Measurements from ENCODE around the gene VGLL2. TPM values are rescaled to one million over a fixed set of nuclear protein-coding genes. Genes with fewer than 3 reads are reported as not detected.

The VGLL2 gene
- total RNA-seq, 6 experiments from 2014 or later: not detected

DNA sequence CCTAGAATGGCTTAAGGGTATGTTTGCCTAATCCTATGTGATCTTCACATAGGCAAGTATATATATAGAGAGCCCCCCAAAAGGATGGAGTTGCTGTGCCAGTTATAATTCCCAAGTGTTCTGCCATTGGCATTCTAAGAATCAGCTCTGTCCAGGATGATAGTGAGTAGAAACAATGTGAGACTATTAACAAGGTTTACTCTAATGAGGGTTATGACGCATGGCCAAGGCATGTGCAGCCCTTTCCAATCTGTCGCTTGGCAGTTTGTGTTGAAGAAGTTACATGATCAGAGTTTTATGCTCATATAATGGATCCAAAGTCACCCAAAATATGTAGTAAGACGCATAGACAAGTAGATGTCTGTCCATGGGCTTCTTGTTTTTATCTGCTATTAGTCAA is 33.6 kb downstream of the VGLL2 start:
- no peak for TF ChIP-seq CTCF (IDR thresholded peaks at IDR 0.05)
- Mint-ChIP-seq H3K27me3 (ENCODE audit: insufficient read depth) (no peaks in the 10 kb centered on the region; the same call in 1 of the 2 replicates), H3K27ac (no peak overlapping the region), H3K36me3 (ENCODE audit: low read depth) (no peaks in the 10 kb centered on the region), H3K9me3 (no peaks in the 10 kb centered on the region), H3K4me1 (ENCODE audit: low read depth) (no peaks in the 10 kb centered on the region), H3K4me3 (no peak overlapping the region)
- no peak for DNase-seq

DNA sequence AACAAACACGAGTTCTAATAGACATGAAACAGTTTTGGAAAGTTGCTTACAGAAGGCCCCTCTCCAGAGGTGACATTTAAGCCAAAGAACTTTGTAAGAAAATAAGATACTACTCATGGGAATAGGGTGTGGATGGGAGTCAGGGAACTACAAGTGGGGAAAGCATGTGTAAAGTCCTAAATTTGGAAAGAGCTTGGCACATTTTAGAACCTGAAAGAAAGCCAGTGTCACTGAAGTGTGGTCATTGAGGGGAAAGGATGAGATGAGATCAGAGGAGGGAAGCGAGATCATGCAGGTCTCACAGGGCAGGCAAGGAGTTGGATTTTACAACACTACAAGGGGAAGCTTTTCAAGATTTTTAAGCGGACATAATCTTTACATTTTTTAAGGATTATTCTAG is 38.0 kb downstream of the VGLL2 start:
- no peak for DNase-seq
- H3K4me1 Mint-ChIP-seq (ENCODE audit: low read depth): no peaks in the 10 kb centered on the region
- H3K9me3 Mint-ChIP-seq: no peaks in the 10 kb centered on the region
- H3K36me3 Mint-ChIP-seq (ENCODE audit: low read depth): no peaks in the 10 kb centered on the region
- no peak for TF ChIP-seq CTCF (IDR thresholded peaks at IDR 0.05)
- no peak overlapping the region for H3K4me3 Mint-ChIP-seq
- no peaks in the 10 kb centered on the region; the same call in 1 of the 2 replicates for H3K27me3 Mint-ChIP-seq (ENCODE audit: insufficient read depth)
- H3K27ac Mint-ChIP-seq: no peak overlapping the region

GRCh38 chr6:117304446-117304845 is 39.1 kb downstream of the VGLL2 start:
- Mint-ChIP-seq H3K9me3 (no peaks in the 10 kb centered on the region), H3K4me3 (no peak overlapping the region), H3K27ac (no peak overlapping the region), H3K36me3 (ENCODE audit: low read depth) (no peaks in the 10 kb centered on the region), H3K4me1 (ENCODE audit: low read depth) (peaks cover 4% of the 10 kb centered on the region; the same call in 1 of the 2 replicates), H3K27me3 (ENCODE audit: insufficient read depth) (no peaks in the 10 kb centered on the region)
- TF ChIP-seq CTCF (IDR thresholded peaks at IDR 0.05): no peak
- DNase-seq: no peak

- Mint-ChIP-seq H3K4me3 (no peak overlapping the region), H3K27me3 (ENCODE audit: insufficient read depth) (no peaks in the 10 kb centered on the region), H3K4me1 (ENCODE audit: low read depth) (peaks cover 8% of the 10 kb centered on the region; the same call in 1 of the 2 replicates), H3K36me3 (ENCODE audit: low read depth) (no peaks in the 10 kb centered on the region), H3K9me3 (no peaks in the 10 kb centered on the region), H3K27ac (no peak overlapping the region)
- DNase-seq: no peak
- TF ChIP-seq CTCF (IDR thresholded peaks at IDR 0.05): no peak
Measured at GRCh38 chr6:117306227-117306790, 41.0 kb downstream of the VGLL2 start.

GRCh38 chr6:117307655-117308054 is 42.3 kb downstream of the VGLL2 start:
- H3K36me3 Mint-ChIP-seq (ENCODE audit: low read depth): no peaks in the 10 kb centered on the region
- no peak overlapping the region for H3K4me3 Mint-ChIP-seq
- no peaks in the 10 kb centered on the region for H3K9me3 Mint-ChIP-seq
- H3K4me1 Mint-ChIP-seq (ENCODE audit: low read depth): peaks cover 8% of the 10 kb centered on the region; the same call in 1 of the 2 replicates
- no peak for TF ChIP-seq CTCF (IDR thresholded peaks at IDR 0.05)
- DNase-seq: no peak
- H3K27me3 Mint-ChIP-seq (ENCODE audit: insufficient read depth): peaks cover 1% of the 10 kb centered on the region; the same call in 1 of the 2 replicates
- H3K27ac Mint-ChIP-seq: no peak overlapping the region

All from HFFc6 (cell line).